Esophagus muscularis mucosa (tissue), 3 donors: ENCODE data around the gene NSDHL.

Source experiments
- EP300 ChIP-seq: sonication (generic); formaldehyde crosslinking; IDR thresholded peaks from one replicate; pipeline ENCODE4 v1.6.1; 2017; ENCODE audit warnings: antibody characterized with exemption
- POLR2AphosphoS5 ChIP-seq, 2 donors: sonication (generic); formaldehyde crosslinking; IDR thresholded peaks; one replicate each; pipeline ENCODE4 v1.6.1; 2017; ENCODE audit warnings: antibody characterized with exemption in 2 of 2

DNA sequence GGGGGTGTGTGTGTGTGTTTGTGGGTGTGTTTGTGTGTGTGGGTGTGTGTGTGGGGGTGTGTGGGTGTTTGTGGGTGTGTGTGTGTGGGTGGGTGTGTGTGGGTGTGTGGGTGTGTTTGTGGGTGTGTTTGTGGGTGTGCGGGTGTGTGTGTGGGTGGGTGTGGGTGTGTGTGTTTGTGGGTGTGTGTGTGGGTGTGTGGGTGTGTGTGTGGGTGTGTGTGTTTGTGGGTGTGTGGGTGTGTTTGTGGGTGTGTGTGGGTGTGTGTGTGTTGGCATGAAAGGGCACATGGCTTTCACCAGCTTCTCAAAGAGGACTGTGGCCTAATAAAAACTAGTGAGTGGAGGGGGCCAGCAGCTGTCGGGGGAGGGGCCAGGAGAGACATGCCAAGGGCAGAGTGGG, 41.7 kb downstream of the NSDHL start:
- TF ChIP-seq EP300, result no peak
- no peak for TF ChIP-seq POLR2AphosphoS5 (IDR thresholded peaks at IDR 0.05)
